Panc1 (cell line): ENCODE data around the gene ACTL7A.

Source experiments
- POLR2AphosphoS5 ChIP-seq: IDR thresholded peaks from 2 replicates; pipeline ENCODE4 v1.6.1; 2012; ENCODE audit warnings: mild to moderate bottlenecking, low read depth, low read length, moderate library complexity
- SIN3A ChIP-seq: IDR thresholded peaks from 2 replicates; pipeline ENCODE4 v1.6.1; 2012; ENCODE audit warnings: low read depth, mild to moderate bottlenecking, low read length, moderate library complexity, borderline replicate concordance; ENCODE audit not compliant: insufficient read depth
- TCF7L2 ChIP-seq: IDR thresholded peaks from 2 replicates; pipeline ENCODE4 v1.6.1; 2011; ENCODE audit warnings: mild to moderate bottlenecking, low read depth, low read length, inconsistent platforms
- TF ChIP-seq, protein P1 (sequence below): fragments of 450-650 bp; IDR thresholded peaks from 2 replicates; pipeline ENCODE4 v1.5.1; 2017; ENCODE audit warnings: mild to moderate bottlenecking
- TF ChIP-seq, protein P2 (sequence below), 2 experiments: IDR thresholded peaks; 2 replicates each; pipeline ENCODE4 v1.6.1; 2011 to 2012; ENCODE audit warnings: low read depth in 2 of 2, control low read depth in 1 of 2, low read length in 1 of 2, mild to moderate bottlenecking in 1 of 2, moderate library complexity in 1 of 2; ENCODE audit not compliant: insufficient read depth in 1 of 2

DNA sequence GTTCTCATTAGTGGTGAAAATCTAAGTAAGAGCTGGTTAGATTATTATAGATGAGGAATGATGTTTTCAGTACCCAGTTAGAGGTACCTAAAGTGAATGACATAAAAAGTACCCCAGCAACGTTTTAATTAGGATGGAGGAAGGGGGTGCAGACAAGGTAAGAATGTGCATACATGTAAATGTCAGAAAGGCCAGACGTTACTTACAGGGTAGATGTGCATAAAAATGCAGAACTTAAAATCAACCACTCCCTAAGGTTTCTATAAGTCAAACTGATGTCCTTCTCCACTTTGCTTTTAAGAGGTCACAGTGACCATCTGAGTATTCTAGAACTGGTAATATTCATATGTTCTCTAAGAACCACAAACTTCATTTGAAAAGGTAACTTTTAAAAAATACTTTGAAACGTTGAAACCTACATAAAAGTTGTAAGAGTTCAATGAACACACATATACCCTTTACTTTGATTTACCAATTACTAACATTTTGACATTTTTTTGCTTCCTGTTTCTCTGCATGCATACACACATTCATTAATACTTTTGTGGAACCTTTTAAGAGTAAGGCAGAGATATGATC, 18.8 kb downstream of the ACTL7A start:
- TF ChIP-seq TCF7L2 = no peak
- TF ChIP-seq POLR2AphosphoS5 = no peak
- TF ChIP-seq, protein P1, sequence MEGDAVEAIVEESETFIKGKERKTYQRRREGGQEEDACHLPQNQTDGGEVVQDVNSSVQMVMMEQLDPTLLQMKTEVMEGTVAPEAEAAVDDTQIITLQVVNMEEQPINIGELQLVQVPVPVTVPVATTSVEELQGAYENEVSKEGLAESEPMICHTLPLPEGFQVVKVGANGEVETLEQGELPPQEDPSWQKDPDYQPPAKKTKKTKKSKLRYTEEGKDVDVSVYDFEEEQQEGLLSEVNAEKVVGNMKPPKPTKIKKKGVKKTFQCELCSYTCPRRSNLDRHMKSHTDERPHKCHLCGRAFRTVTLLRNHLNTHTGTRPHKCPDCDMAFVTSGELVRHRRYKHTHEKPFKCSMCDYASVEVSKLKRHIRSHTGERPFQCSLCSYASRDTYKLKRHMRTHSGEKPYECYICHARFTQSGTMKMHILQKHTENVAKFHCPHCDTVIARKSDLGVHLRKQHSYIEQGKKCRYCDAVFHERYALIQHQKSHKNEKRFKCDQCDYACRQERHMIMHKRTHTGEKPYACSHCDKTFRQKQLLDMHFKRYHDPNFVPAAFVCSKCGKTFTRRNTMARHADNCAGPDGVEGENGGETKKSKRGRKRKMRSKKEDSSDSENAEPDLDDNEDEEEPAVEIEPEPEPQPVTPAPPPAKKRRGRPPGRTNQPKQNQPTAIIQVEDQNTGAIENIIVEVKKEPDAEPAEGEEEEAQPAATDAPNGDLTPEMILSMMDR = no peak
- TF ChIP-seq, protein P2, sequence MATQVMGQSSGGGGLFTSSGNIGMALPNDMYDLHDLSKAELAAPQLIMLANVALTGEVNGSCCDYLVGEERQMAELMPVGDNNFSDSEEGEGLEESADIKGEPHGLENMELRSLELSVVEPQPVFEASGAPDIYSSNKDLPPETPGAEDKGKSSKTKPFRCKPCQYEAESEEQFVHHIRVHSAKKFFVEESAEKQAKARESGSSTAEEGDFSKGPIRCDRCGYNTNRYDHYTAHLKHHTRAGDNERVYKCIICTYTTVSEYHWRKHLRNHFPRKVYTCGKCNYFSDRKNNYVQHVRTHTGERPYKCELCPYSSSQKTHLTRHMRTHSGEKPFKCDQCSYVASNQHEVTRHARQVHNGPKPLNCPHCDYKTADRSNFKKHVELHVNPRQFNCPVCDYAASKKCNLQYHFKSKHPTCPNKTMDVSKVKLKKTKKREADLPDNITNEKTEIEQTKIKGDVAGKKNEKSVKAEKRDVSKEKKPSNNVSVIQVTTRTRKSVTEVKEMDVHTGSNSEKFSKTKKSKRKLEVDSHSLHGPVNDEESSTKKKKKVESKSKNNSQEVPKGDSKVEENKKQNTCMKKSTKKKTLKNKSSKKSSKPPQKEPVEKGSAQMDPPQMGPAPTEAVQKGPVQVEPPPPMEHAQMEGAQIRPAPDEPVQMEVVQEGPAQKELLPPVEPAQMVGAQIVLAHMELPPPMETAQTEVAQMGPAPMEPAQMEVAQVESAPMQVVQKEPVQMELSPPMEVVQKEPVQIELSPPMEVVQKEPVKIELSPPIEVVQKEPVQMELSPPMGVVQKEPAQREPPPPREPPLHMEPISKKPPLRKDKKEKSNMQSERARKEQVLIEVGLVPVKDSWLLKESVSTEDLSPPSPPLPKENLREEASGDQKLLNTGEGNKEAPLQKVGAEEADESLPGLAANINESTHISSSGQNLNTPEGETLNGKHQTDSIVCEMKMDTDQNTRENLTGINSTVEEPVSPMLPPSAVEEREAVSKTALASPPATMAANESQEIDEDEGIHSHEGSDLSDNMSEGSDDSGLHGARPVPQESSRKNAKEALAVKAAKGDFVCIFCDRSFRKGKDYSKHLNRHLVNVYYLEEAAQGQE (IDR thresholded peaks at IDR 0.05; ENCODE audit: insufficient read depth in 1 of 2, low read depth in 2 of 2, low read length in 1 of 2) = no peak
- no peak for TF ChIP-seq SIN3A
